Fibroblast of pulmonary artery (primary cell): ENCODE results near the gene HDAC4.

Experiments
- DNase-seq: peaks from one replicate; pipeline ENCODE4 v3.0.0-alpha.2; 2010; ENCODE audit warnings: low read depth
- H3K4me3 ChIP-seq: replicated peaks from 2 replicates; pipeline ENCODE4 v1.5.1; 2011; ENCODE audit warnings: low read depth, mild to moderate bottlenecking, control low read depth, low read length, moderate library complexity
- TF ChIP-seq, protein P1 (sequence below): IDR thresholded peaks from 2 replicates; pipeline ENCODE4 v1.5.1; 2011; ENCODE audit warnings: mild to moderate bottlenecking, control low read depth, low read length, inconsistent platforms; ENCODE audit errors: missing control alignments

Gene HDAC4

DNA sequence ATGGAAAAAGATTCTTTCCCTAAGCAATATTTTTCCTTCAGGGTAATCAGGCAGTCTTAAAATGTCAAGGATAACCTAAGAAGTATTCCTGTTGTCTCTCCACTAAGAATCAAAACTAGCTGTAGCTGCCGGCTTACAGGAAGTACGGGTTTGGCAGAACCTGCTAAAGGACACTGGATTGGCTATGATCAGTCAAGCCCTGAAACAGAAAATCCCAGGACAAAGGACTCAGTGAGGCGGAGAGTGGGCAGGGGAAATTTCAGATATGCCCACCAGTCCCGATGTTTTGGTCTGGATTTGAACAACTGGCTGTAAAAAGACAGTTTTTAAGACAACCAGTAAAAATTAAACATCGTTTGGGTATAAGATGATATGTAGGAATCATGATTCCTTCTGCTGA, 155.7 kb downstream of the HDAC4 start:
- no peak overlapping the region for H3K4me3 ChIP-seq
- TF ChIP-seq, protein P1, sequence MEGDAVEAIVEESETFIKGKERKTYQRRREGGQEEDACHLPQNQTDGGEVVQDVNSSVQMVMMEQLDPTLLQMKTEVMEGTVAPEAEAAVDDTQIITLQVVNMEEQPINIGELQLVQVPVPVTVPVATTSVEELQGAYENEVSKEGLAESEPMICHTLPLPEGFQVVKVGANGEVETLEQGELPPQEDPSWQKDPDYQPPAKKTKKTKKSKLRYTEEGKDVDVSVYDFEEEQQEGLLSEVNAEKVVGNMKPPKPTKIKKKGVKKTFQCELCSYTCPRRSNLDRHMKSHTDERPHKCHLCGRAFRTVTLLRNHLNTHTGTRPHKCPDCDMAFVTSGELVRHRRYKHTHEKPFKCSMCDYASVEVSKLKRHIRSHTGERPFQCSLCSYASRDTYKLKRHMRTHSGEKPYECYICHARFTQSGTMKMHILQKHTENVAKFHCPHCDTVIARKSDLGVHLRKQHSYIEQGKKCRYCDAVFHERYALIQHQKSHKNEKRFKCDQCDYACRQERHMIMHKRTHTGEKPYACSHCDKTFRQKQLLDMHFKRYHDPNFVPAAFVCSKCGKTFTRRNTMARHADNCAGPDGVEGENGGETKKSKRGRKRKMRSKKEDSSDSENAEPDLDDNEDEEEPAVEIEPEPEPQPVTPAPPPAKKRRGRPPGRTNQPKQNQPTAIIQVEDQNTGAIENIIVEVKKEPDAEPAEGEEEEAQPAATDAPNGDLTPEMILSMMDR = no peak
- DNase-seq = no peak

DNA sequence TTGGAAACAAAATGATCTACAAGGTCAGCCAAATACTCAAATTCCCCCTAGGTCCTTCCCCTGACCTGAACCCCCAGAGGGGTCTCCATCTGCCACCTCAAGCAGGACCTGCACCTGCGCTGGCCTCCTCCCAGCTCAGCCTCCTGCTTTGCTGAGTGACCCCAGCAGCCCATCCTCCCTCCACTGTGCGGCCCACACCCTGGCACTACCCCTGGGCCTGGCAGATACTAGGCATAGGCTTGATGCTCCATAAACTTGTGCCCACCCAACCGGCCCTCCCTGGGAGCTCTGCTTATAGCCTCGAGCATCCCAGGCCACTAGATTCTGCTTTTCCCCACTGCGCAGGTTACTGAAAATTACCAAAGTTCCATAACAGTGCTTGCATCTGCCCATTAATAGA, 156.2 kb downstream of the HDAC4 start:
- no peak overlapping the region for H3K4me3 ChIP-seq
- TF ChIP-seq, protein P1 = no peak
- DNase-seq = no peak

DNA sequence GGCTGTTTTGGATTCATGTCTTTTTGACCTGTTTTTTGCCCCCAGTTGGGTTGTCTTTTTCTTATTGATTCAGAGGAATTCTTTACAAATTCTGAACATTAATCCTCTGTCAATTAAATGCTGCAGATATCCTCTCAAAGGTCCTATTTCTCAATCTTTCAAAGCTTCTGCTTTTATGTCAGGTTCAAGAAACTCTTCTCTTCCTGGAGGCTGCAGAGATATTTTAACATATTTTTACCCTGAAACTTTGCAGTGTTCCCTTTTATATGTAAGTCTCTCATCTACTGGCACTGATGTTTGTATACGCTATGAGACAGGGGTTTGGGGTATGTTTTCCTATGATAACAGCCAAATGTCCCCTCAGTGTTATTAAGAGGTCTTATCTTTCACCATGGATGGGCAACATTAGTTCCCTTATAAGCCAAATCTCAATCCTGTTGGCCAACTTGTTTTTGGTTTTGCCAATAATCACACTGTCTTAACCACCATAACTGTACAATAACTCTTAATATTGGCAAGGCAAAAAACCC, 159.3 kb downstream of the HDAC4 start:
- no peak for DNase-seq
- TF ChIP-seq, protein P1 = no peak
- no peak overlapping the region for H3K4me3 ChIP-seq

DNA sequence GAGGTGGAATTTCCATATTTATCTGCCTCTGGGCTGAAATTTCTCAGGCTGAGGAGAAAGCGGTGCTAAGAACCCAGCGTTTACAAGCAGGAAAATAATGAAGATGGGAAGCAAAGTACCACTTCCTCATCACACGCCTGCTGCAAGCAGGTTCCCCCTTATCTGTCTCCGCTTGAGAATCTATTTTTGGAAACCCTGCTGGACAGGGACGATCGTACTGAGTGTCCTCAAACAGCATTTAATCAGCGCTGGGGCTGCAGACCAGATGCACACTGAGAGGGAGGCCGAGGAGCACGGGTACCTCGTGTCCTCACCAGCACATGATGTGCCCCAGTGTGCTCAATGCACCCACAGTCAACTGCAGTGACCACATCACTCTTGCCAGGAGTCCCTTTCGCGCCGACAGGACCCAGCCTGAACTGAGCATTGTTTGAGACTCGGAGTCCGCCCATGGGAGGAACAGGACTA, 160.4 kb downstream of the HDAC4 start:
- TF ChIP-seq, protein P1 = no peak
- H3K4me3 ChIP-seq = no peak overlapping the region
- DNase-seq = no peak

DNA sequence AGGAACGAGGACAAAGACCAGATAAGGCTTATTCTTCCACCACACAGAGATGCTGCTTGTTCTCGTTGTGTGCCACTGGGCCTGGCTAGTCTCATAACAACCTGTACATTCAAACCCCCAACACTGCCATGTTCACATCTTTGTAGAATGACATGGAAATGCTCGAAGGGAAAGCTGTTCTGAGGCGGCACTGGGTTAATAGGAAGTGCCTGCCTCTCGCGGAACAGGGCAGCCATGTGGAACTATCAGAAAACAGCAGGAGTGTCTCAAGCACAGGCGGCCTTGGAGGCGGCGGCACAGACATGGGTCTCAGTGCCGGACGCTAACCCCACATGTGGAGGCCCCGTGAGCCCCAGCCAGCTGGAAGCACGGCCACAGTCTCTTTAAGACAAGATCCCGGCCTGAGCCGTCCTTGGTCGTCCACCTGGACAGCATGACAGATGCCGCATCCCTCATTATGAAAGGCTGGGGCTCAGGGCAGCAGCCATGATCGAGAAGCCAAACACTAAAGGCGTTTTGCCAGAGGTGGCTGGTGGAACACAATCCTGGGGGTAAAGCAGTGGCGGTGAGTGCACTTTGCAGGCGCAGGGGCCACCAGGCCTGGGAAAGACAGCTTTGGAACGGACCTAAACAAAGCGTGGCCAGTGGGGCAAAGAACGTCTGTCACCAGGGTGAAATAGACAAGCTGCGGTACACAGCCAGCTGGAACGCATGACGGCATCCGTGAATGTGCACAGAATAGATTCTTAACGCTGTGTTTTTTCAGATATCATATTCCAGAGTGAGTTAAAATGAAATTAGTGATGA, 161.0 kb downstream of the HDAC4 start:
- no peak for DNase-seq
- TF ChIP-seq, protein P1 = no peak
- no peak overlapping the region for H3K4me3 ChIP-seq

DNA sequence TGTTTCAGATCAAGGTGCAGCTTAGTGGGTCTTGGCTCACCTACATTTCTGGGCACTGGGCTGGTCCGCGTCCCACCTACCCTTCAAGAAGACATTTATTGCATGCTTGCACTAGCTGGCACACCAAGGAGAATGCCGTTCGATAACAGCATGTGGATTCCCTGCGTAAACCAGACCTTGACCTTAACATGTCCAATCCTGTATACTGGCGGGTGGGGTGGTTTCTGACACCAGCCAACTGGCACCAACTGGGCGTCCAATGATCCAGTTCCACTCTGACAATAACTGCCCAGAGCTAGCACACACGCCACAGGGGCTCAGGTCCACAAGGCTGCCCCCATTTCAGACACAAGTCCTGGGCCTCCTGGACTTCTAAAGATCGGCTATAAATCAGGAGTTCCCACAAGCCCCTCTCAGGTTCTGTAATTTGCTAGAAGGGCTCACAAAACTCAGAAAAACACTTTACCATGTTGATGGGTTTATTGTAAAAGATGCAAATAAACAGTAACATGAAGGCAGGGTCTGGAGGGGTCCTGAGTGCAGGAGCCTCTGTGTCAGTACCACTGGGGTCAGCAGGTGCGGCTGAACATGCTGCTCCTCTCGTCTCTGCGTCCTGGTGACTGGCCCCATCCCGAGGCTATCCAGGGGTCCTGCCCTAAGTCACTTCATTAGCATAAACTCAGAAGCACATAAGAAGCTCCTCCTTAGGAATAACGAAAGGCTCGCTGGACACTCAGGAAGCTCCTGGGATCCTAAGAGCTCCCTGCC, 161.8 kb downstream of the HDAC4 start:
- TF ChIP-seq, protein P1 = no peak
- no peak for DNase-seq
- no peak overlapping the region for H3K4me3 ChIP-seq
